ENCODE results near the gene PLA2G10. TPM values are rescaled to one million over a fixed set of nuclear protein-coding genes. Genes with fewer than 3 reads are reported as not detected.

The PLA2G10 gene
- total and polyA plus RNA-seq, 9 of the 15 experiments (the other 6 are each of a cell fraction or from before 2014, with no cell fraction given): not detected

GRCh38 chr16:14658063-14658462, 36.0 kb downstream of the PLA2G10 start (continued):
- TF ChIP-seq, protein P1, sequence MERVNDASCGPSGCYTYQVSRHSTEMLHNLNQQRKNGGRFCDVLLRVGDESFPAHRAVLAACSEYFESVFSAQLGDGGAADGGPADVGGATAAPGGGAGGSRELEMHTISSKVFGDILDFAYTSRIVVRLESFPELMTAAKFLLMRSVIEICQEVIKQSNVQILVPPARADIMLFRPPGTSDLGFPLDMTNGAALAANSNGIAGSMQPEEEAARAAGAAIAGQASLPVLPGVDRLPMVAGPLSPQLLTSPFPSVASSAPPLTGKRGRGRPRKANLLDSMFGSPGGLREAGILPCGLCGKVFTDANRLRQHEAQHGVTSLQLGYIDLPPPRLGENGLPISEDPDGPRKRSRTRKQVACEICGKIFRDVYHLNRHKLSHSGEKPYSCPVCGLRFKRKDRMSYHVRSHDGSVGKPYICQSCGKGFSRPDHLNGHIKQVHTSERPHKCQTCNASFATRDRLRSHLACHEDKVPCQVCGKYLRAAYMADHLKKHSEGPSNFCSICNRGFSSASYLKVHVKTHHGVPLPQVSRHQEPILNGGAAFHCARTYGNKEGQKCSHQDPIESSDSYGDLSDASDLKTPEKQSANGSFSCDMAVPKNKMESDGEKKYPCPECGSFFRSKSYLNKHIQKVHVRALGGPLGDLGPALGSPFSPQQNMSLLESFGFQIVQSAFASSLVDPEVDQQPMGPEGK (CRISPR knock-in tag; IDR thresholded peaks at IDR 0.05; ENCODE audit: borderline replicate concordance): no peak
- TF ChIP-seq CREBBP (IDR thresholded peaks at IDR 0.05; ENCODE audit: low read depth, low read length) (no peak), SUPT5H (IDR thresholded peaks at IDR 0.05) (0 out of 2 replicates have a peak, but pooled peaks have one; percentile 22), MNT (conservative IDR thresholded peaks at IDR 0.05) (peak in 1 of 2 experiments; percentile 46; a peak in 1 of 4 replicates), ATF4 (CRISPR knock-in tag; IDR thresholded peaks at IDR 0.05) (no peak), MITF (IDR thresholded peaks at IDR 0.05) (no peak), ZNF780A (CRISPR knock-in tag; IDR thresholded peaks at IDR 0.05) (no peak), CGGBP1 (CRISPR knock-in tag; IDR thresholded peaks at IDR 0.05) (no peak), HCFC1 (IDR thresholded peaks at IDR 0.05; ENCODE audit: low read depth, low read length) (no peak), FOXJ3 (CRISPR knock-in tag; IDR thresholded peaks at IDR 0.05) (no peak), IRF1 (CRISPR knock-in tag; IDR thresholded peaks at IDR 0.05; ENCODE audit: borderline replicate concordance) (no peak), PCBP1 (IDR thresholded peaks at IDR 0.05; ENCODE audit: low read depth, low read length, poor library complexity, severe bottlenecking) (no peak)
